HK-2 (cell line): ENCODE results near the gene RPTOR.
A peak's percentile ranks its signal among the peaks of the same experiment; 100 is the strongest.
"Not testable (repeated sequence)": the region's sequence is repeated elsewhere in the genome, so short reads cannot be mapped to it uniquely, and the experiment has no call there.

ENCODE experiments used
- DNase-seq: peaks from one replicate; pipeline ENCODE4 v3.0.0-alpha.2; 2018; ENCODE audit not compliant: unreplicated experiment

The RPTOR gene

GRCh38 chr17:80544655-80545498 is at the start of gene RPTOR:
Gene RPTOR (plus strand): TSS chr17:80544838. CDS start chr17:80545630, 792 bp downstream.
- DNase-seq = peak; percentile 93

- DNase-seq = no peak
Observed at GRCh38 chr17:80497726-80498241, 46.9 kb upstream of the RPTOR start.

- DNase-seq = no peak
Observed at GRCh38 chr17:80498242-80498919, 46.3 kb upstream of the RPTOR start.

- DNase-seq = no peak
Observed at GRCh38 chr17:80498920-80499410, 45.7 kb upstream of the RPTOR start.

- DNase-seq = no peak
Observed at GRCh38 chr17:80499560-80499959, 45.1 kb upstream of the RPTOR start.

GRCh38 chr17:80499961-80500665 is 44.5 kb upstream of the RPTOR start:
- no peak for DNase-seq

- no peak for DNase-seq
Observed at GRCh38 chr17:80501741-80502577, 42.7 kb upstream of the RPTOR start.

- DNase-seq = no peak
Observed at GRCh38 chr17:80502578-80502877, 42.1 kb upstream of the RPTOR start.

- no peak for DNase-seq
Observed at GRCh38 chr17:80503031-80503430, 41.6 kb upstream of the RPTOR start.

- no peak for DNase-seq
Observed at GRCh38 chr17:80503921-80504320, 40.7 kb upstream of the RPTOR start.

- DNase-seq = peak; percentile 14
Observed at GRCh38 chr17:80504686-80505413, 39.8 kb upstream of the RPTOR start.

- DNase-seq = not testable (repeated sequence)
Observed at GRCh38 chr17:80507177-80507576, 37.5 kb upstream of the RPTOR start.

- no peak for DNase-seq
Observed at GRCh38 chr17:80507965-80508364, 36.7 kb upstream of the RPTOR start.

GRCh38 chr17:80509311-80509710 is 35.3 kb upstream of the RPTOR start:
- no peak for DNase-seq

- DNase-seq = no peak
Observed at GRCh38 chr17:80510132-80510531, 34.5 kb upstream of the RPTOR start.

- no peak for DNase-seq
Observed at GRCh38 chr17:80510772-80511171, 33.9 kb upstream of the RPTOR start.

GRCh38 chr17:80511222-80512180 is 33.1 kb upstream of the RPTOR start:
- no peak for DNase-seq

- peak; percentile 34 for DNase-seq
Observed at GRCh38 chr17:80512233-80512632, 32.4 kb upstream of the RPTOR start.

- DNase-seq = no peak
Observed at GRCh38 chr17:80513201-80513600, 31.4 kb upstream of the RPTOR start.

GRCh38 chr17:80513892-80514291 is 30.7 kb upstream of the RPTOR start:
- no peak for DNase-seq
